Astrocyte (in vitro differentiated cells and primary cell): ENCODE measurements around the gene TEX54. TPM values are rescaled to one million over a fixed set of nuclear protein-coding genes. Genes with fewer than 3 reads are reported as not detected.
"Not testable (repeated sequence)": the region's sequence is repeated elsewhere in the genome, so short reads cannot be mapped to it uniquely, and the experiment has no call there.

ENCODE experiments used
- DNase-seq: peaks from one replicate; pipeline ENCODE4 v3.0.0-alpha.2; 2010; ENCODE audit warnings: low read depth
- FAIRE-seq: peaks from 2 replicates; lab custom pipeline; 2011; peaks lifted over from hg19 to GRCh38; lab: Jason Lieb, UNC
- H2AFZ ChIP-seq: 2 replicates; pipeline ENCODE4 v1.6.0; 2012; ENCODE audit warnings: low read depth, low read length, inconsistent platforms
- H3K27ac ChIP-seq: 2 replicates; pipeline ENCODE4 v1.5.1; 2011; ENCODE audit warnings: low read depth, low read length, inconsistent platforms
- H3K27me3 ChIP-seq: 2 replicates; pipeline ENCODE4 v1.6.0; 2011; ENCODE audit warnings: low read length, inconsistent platforms; ENCODE audit not compliant: insufficient read depth
- H3K36me3 ChIP-seq: 2 replicates; pipeline ENCODE4 v1.5.1; 2011; ENCODE audit warnings: low read length, inconsistent platforms; ENCODE audit not compliant: insufficient read depth
- H3K4me1 ChIP-seq: 2 replicates; pipeline ENCODE4 v1.5.1; 2011; ENCODE audit warnings: low read length, inconsistent platforms; ENCODE audit not compliant: insufficient read depth
- H3K4me2 ChIP-seq: 2 replicates; pipeline ENCODE4 v1.6.0; 2012; ENCODE audit warnings: low read length, inconsistent platforms
- H3K4me3 ChIP-seq: 2 replicates; pipeline ENCODE4 v1.5.1; 2011; ENCODE audit warnings: low read depth, mild to moderate bottlenecking, low read length, inconsistent platforms; ENCODE audit not compliant: insufficient read depth
- H3K79me2 ChIP-seq: 2 replicates; pipeline ENCODE4 v1.6.0; 2012; ENCODE audit warnings: mild to moderate bottlenecking, low read length, inconsistent platforms; ENCODE audit not compliant: insufficient read depth
- H3K9ac ChIP-seq: 2 replicates; pipeline ENCODE4 v1.6.0; 2012; ENCODE audit warnings: mild to moderate bottlenecking, low read length, inconsistent platforms
- H3K9me3 ChIP-seq: 2 replicates; pipeline ENCODE4 v1.5.1; 2012; ENCODE audit warnings: low read depth, mild to moderate bottlenecking, low read length, inconsistent platforms; ENCODE audit not compliant: insufficient read depth
- H4K20me1 ChIP-seq: 2 replicates; pipeline ENCODE4 v1.6.0; 2012; ENCODE audit warnings: low read length, inconsistent platforms; ENCODE audit not compliant: insufficient read depth
- H3K27ac Mint-ChIP-seq: one replicate; pipeline ENCODE4 v1.8.0; 2021; ENCODE audit warnings: mild to moderate bottlenecking, mixed read lengths; ENCODE audit not compliant: unreplicated experiment
- H3K27me3 Mint-ChIP-seq: one replicate; pipeline ENCODE4 v1.8.0; 2021; ENCODE audit warnings: low read depth, mixed read lengths; ENCODE audit not compliant: unreplicated experiment
- H3K36me3 Mint-ChIP-seq: one replicate; pipeline ENCODE4 v1.8.0; 2021; ENCODE audit warnings: low read depth, mixed read lengths; ENCODE audit not compliant: unreplicated experiment
- H3K4me1 Mint-ChIP-seq: one replicate; pipeline ENCODE4 v1.8.0; 2021; ENCODE audit warnings: low read depth, mixed read lengths; ENCODE audit not compliant: unreplicated experiment
- H3K4me3 Mint-ChIP-seq: one replicate; pipeline ENCODE4 v1.8.0; 2021; ENCODE audit warnings: mild to moderate bottlenecking, moderate library complexity, mixed read lengths; ENCODE audit not compliant: unreplicated experiment
- H3K9me3 Mint-ChIP-seq: one replicate; pipeline ENCODE4 v1.8.0; 2021; ENCODE audit warnings: mild to moderate bottlenecking, mixed read lengths; ENCODE audit not compliant: unreplicated experiment
- EZH2 ChIP-seq: IDR thresholded peaks from 2 replicates; pipeline ENCODE4 v1.6.1; 2012; ENCODE audit warnings: mild to moderate bottlenecking, low read length, inconsistent platforms; ENCODE audit not compliant: insufficient read depth
- total RNA-seq: library from RNA; stranded (reverse); gene quantifications from 2 replicates; pipeline ENCODE4 v1.2.1, GENCODE V29; 2021
- TF ChIP-seq, protein P1 (sequence below): IDR thresholded peaks from 2 replicates; pipeline ENCODE4 v1.5.1; 2011; ENCODE audit warnings: low read depth, mild to moderate bottlenecking, inconsistent platforms, low read length, moderate library complexity; ENCODE audit not compliant: insufficient read depth

The TEX54 gene
- total RNA-seq, 1 donor from 2014 or later: not detected

DNA sequence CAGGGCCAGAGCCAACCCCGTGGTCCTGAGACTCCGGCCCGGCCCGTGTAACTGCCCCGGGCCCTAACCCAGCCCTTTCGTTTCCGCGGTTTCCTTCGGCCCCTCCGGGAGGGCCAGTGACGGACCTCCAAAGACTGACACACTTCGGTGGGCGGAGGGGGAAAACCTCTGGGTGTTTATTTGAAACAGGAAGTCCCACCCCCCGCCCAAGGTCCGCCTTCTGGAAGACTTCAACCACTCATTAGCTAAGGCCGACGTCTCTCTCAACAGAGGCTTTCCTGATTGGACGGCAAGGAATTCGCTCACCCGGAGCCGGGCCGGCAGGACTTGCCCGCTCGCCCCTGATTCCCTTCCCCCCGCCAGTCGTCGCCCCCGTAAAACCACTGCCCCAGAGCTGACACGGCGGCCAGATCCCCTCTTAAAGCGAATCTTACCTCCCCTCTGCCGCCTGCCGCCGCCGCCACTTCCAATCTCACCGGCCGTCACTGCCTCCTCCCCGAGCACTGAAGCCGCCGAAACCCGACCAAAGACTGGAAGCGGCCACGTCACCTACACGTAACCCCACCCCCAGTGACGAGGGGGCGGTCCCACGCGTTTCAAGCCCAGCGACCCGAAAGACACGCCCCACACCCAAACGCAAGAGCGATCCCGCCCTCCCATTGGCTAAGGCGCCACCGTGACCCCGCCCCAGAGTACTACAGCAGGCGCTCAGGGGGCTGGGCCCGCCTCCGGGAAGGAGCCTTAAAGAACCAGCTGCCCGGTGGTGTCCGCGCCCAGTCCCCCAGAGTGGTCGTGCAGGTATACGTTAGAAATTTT, 913 bp downstream of the TEX54 start, which contains the start of gene STX5:
STX5 (minus strand) TSS at position 532 of the 816 bp plus-strand sequence. CDS start 808 bp downstream, outside the sequence.
- Histone ChIP-seq H3K36me3 (peaks cover 33% of the 10 kb centered on the region), H3K9me3 (no peaks in the 10 kb centered on the region), H3K79me2 (peaks cover 86% of the 10 kb centered on the region), H3K4me1 (peaks cover 20% of the 10 kb centered on the region), H3K4me2 (peak within 1 kb of the TSS; percentile 94), H3K27ac (peak within 1 kb of the TSS; percentile 98), H2AFZ (peak within 1 kb of the TSS; percentile 66), H3K9ac (peak within 1 kb of the TSS; percentile 94), H3K4me3 (peak within 1 kb of the TSS; percentile 75), H4K20me1 (peaks cover 69% of the 10 kb centered on the region), H3K27me3 (no peaks in the 10 kb centered on the region)
- Mint-ChIP-seq H3K4me1 (peaks cover 5% of the 10 kb centered on the region), H3K9me3 (no peaks in the 10 kb centered on the region), H3K36me3 (peaks cover 22% of the 10 kb centered on the region), H3K4me3 (peak within 1 kb of the TSS; percentile 98), H3K27me3 (no peaks in the 10 kb centered on the region), H3K27ac (peak within 1 kb of the TSS; percentile 100)
- FAIRE-seq (no peak), DNase-seq (peak; percentile 97)
- TF ChIP-seq EZH2: no peak

DNA sequence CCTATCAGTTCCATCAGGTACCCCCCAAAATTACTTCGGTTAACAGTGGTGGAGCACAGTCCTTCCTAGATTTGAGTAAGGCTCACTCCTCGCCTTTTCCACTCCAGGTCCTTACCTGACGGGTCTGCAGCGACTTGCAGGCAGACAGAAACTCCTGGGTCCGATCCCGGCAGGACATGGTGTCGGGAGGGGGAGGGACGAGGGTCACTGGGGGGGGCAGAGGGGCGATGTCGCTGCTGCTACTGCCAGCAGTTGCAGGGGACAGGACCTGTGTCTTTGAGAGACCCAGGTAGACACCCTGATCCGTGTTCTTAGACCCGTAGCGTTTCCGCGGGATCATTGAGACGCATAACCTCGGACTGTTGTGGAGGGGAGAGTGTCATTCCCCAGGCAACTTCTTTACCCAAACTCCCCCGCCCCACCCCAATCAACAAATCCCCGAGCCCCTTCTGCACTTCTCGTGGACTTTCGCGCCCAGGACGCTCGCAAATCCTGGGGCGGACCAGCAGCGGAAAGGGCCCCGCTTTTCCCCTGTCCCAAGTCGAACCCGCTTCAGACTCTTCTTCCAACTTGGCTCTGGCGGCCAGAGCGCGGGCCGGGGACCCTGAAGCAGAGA, 1.6 kb downstream of the TEX54 start:
- no peaks in the 10 kb centered on the region for H3K27me3 Mint-ChIP-seq
- H3K9me3 Mint-ChIP-seq: no peaks in the 10 kb centered on the region
- Histone ChIP-seq H4K20me1 (peaks cover 65% of the 10 kb centered on the region), H3K9me3 (no peaks in the 10 kb centered on the region), H3K27me3 (no peaks in the 10 kb centered on the region), H3K27ac (peak overlapping the region; percentile 98), H3K79me2 (peaks cover 81% of the 10 kb centered on the region), H3K4me2 (peak overlapping the region; percentile 94), H3K4me3 (peak overlapping the region; percentile 75), H2AFZ (peak overlapping the region; percentile 46), H3K9ac (peak overlapping the region; percentile 94), H3K36me3 (peaks cover 29% of the 10 kb centered on the region), H3K4me1 (peaks cover 20% of the 10 kb centered on the region)
- H3K36me3 Mint-ChIP-seq: peaks cover 18% of the 10 kb centered on the region
- peak overlapping the region; percentile 98 for H3K4me3 Mint-ChIP-seq
- FAIRE-seq: no peak
- no peak for TF ChIP-seq EZH2
- TF ChIP-seq, protein P1, sequence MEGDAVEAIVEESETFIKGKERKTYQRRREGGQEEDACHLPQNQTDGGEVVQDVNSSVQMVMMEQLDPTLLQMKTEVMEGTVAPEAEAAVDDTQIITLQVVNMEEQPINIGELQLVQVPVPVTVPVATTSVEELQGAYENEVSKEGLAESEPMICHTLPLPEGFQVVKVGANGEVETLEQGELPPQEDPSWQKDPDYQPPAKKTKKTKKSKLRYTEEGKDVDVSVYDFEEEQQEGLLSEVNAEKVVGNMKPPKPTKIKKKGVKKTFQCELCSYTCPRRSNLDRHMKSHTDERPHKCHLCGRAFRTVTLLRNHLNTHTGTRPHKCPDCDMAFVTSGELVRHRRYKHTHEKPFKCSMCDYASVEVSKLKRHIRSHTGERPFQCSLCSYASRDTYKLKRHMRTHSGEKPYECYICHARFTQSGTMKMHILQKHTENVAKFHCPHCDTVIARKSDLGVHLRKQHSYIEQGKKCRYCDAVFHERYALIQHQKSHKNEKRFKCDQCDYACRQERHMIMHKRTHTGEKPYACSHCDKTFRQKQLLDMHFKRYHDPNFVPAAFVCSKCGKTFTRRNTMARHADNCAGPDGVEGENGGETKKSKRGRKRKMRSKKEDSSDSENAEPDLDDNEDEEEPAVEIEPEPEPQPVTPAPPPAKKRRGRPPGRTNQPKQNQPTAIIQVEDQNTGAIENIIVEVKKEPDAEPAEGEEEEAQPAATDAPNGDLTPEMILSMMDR: no peak
- H3K27ac Mint-ChIP-seq: peak overlapping the region; percentile 100
- peak; percentile 48 for DNase-seq
- H3K4me1 Mint-ChIP-seq: peaks cover 5% of the 10 kb centered on the region

DNA sequence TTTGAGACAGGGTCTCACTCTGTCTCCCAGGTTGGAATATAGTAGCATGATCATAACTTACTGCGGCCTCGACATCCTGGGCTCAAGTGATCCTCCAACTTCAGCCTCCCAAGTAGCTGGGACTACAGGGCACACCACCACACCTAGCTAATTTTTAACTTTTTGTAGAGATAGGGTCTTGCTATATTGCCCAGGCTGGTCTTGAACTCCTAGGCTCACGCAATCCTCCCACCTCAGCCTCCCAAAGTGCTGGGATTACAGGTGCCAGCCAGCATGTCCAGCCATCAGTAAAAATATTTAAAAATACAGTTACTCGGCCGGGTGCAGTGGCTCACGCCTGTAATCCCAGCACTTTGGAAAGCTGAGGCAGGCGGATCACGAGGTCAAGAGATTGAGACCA, 4.5 kb downstream of the TEX54 start:
- H3K36me3 ChIP-seq: peaks cover 39% of the 10 kb centered on the region
- H4K20me1 ChIP-seq: peaks cover 55% of the 10 kb centered on the region
- not testable (repeated sequence) for FAIRE-seq, H3K4me3 Mint-ChIP-seq, H3K27me3 Mint-ChIP-seq, H3K9me3 Mint-ChIP-seq, H2AFZ ChIP-seq, H3K27ac ChIP-seq, H3K4me1 Mint-ChIP-seq, H3K9ac ChIP-seq, H3K4me2 ChIP-seq, H3K9me3 ChIP-seq, H3K4me3 ChIP-seq, H3K27ac Mint-ChIP-seq, DNase-seq, H3K27me3 ChIP-seq
- peaks cover 55% of the 10 kb centered on the region for H3K79me2 ChIP-seq
- H3K36me3 Mint-ChIP-seq: peaks cover 14% of the 10 kb centered on the region
- peaks cover 13% of the 10 kb centered on the region for H3K4me1 ChIP-seq
